ENCODE measurements around the gene CABP5.
"Not testable (repeated sequence)": the region's sequence is repeated elsewhere in the genome, so short reads cannot be mapped to it uniquely, and the experiment has no call there.

- not testable (repeated sequence) for TF ChIP-seq CTCF (IDR thresholded peaks at IDR 0.05 in 2 of 3, conservative IDR thresholded peaks at IDR 0.05 in 1 of 3; ENCODE audit: borderline replicate concordance in 1 of 3, insufficient read depth in 1 of 3, low read depth in 2 of 3, low read length in 2 of 3); POLR2A (IDR thresholded peaks at IDR 0.05; ENCODE audit: borderline replicate concordance, extremely low read depth, insufficient read depth, insufficient read length); EZH2 (IDR thresholded peaks at IDR 0.05); POLR2AphosphoS5 (IDR thresholded peaks at IDR 0.05; ENCODE audit: low read depth, low read length); RAD21 (IDR thresholded peaks at IDR 0.05; ENCODE audit: low read depth); YY1 (IDR thresholded peaks at IDR 0.05; ENCODE audit: extremely low read depth, insufficient replicate concordance, low read depth, low read length); MAX (IDR thresholded peaks at IDR 0.05); ATF3 (IDR thresholded peaks at IDR 0.05); ZNF274 (IDR thresholded peaks at IDR 0.05; ENCODE audit: low read depth, low read length); ZBTB33 (IDR thresholded peaks at IDR 0.05; ENCODE audit: extremely low read depth, insufficient replicate concordance, low read length)
Measured at GRCh38 chr19:48091111-48091718, 47.3 kb upstream of the CABP5 start.
